Activated CD4-positive, alpha-beta T cell treated with anti-CD3 and anti-CD28 coated beads, Interleukin-2, amount 50 U/mL, for 4 hours (primary cell): Measurements from ENCODE around the gene ATXN1.

Experiments
- DNase-seq, 2 experiments: peaks; one replicate each; pipeline ENCODE4 v3.0.0-alpha.2; 2020

ATXN1 gene

DNA sequence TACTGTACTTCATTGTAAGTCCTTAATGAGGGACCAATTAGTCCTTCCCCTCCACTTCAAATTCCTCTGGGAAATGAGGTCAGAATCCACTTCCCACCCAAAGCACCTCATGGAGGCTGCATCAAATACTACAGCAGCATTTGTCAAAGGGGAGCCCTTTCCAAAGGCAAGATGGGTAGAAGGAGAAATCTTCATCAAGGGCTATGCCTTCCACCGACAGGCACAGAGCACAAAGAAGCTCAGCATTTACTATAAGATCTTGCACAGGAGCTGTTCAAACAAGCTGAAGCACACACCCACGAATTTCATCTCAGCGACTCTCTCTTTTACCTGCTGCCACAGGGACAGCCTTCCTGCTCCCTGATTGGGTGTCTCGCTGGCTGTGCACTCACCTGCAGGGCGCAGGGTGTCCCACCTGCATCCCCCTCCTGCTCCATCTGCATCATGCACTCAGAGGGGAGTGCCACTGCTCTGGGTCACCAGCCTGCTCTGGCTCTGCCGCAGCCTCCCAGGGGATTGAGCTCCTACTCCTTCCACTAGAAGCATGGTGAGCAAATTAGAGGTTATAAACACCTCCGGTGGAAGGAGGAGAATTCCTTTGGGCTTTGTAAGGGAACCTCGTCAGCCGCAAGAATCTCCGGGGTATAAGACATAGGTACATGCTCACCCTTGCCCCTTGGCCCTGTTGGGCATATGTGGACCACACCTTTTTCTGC is 164.5 kb downstream of the ATXN1 start:
- DNase-seq, result no peak

- no peak for DNase-seq
Measured at GRCh38 chr6:16595514-16596120, 165.6 kb downstream of the ATXN1 start.

DNA sequence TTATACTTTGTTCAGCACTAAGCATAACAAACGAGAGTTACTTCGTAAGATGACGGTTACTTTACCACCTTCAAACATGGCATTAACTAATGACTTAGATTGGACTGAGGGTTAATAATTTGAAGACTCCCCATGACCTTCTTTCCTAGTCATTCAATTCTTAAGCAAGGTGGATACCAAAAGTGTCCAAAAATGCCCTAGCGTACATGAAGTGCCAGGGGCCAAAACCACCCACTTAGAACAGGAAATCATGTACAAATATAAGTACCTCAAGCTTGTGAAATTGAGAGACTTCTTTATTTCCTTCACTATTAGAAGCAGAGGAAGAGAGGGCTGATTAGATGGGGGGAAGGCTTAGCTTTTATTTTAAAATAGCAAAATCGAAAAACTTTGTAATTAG is 166.4 kb downstream of the ATXN1 start:
- DNase-seq, result no peak

DNA sequence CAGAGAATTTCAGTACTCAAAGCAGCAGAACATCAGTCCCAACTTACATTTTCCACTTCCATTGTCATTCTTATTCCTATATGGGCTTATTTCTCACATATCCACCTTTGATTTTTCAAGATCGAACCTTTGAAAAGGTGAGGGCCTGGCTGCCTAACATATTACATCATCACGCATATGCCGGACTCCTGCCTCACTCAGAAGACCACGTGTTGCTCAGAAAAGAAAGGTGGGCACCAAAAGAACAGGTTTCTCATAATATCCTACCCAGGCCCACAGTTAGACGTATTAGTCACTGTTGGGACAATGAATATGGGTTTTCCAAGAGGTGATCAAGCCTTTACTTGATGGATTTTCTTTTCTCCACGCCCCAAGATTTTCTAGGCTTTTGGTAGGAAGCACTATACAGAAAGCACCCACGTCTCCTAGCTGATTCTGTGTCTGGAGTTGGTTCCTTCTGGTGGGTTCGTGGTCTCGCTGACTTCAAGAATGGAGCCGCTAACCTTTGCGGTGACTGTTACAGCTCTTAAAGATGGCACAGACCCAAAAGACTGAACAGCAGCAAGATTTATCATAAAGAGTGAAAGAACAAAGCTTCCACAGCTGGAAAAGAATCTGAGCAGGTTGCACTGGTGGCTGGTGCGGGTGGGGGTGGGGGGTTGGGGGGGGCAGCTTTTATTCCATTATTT is 168.9 kb downstream of the ATXN1 start:
- DNase-seq, result no peak

- DNase-seq, result no peak
Measured at GRCh38 chr6:16591396-16592222, 169.7 kb downstream of the ATXN1 start.

- DNase-seq, result no peak
Measured at GRCh38 chr6:16585805-16586204, 175.5 kb downstream of the ATXN1 start.

DNA sequence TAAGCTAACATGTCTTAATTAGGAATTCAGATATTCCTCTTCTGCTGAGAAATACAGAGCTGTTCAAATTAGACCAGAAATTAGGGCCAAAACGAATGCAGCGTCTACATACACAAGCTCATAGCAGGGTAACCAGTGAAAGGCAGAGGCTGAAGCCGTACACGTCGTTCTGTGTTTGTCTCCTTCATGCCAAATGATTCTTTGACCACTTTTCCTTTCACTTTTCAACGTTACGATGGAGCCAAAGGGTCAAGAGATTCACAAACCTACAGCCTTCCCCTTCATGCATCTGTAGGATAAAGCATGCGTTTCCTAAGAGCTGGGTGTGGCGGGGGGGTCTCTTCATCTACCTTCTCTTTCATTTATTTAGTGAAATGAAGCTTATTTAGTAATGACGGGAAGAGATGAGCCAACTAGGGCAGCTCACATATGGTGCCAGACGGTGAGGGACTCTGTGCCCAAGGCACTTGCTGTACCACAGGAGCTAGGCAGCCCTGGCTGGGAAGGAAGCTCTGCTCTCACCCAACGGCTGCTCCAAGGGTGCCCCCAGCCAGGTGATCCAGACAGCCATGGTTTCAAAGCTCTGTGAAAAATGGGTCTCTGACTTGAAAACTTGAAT is 178.0 kb downstream of the ATXN1 start:
- DNase-seq, result no peak

- no peak for DNase-seq
Measured at GRCh38 chr6:16582446-16583143, 178.7 kb downstream of the ATXN1 start.

GRCh38 chr6:16578695-16579285 is 182.5 kb downstream of the ATXN1 start:
- DNase-seq, result no peak

GRCh38 chr6:16576451-16577368 is 184.6 kb downstream of the ATXN1 start:
- DNase-seq, result no peak

- DNase-seq, result no peak
Measured at GRCh38 chr6:16575655-16576054, 185.6 kb downstream of the ATXN1 start.

DNA sequence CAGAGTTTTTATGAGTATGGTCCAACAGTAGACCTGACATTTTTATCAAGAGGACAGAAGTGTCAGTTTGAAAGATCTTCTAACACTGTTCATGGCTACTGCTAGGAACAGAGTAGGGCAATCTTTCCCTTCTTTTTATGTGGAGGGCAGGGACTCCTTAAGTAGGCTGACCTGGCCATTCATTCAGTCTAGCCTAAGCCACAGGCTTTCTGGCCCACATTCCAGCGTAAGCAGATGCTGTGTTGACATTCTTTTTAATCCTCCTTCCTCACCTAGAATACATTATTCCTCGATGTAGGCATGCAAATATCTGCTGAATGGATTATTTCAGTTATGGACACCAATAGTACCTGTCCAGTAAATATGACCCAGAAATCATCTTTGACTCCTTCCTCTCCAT is 188.3 kb downstream of the ATXN1 start:
- no peak for DNase-seq

- DNase-seq, result no peak
Measured at GRCh38 chr6:16572317-16572716, 188.9 kb downstream of the ATXN1 start.

GRCh38 chr6:16570946-16571345 is 190.3 kb downstream of the ATXN1 start:
- no peak for DNase-seq

GRCh38 chr6:16570221-16570553 is 191.1 kb downstream of the ATXN1 start:
- no peak for DNase-seq

DNA sequence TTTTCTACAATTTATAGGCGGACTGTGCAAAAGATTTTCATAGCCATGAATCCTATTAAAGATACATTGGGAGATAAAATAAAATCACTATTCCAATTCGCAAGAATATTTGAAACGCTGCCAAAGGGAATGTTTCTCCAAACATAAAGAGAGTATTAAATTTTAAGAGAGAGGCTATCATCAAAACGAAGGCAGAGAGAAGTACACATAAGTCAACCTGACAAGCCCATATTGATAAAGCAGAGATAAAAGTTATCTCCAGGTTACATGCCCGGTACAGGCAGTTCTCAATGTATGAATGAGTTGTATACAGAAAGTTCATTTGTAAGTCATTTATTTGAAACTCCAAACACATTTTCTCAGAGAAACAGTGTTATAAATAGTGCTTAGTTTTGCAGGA is 193.1 kb downstream of the ATXN1 start:
- no peak for DNase-seq

DNA sequence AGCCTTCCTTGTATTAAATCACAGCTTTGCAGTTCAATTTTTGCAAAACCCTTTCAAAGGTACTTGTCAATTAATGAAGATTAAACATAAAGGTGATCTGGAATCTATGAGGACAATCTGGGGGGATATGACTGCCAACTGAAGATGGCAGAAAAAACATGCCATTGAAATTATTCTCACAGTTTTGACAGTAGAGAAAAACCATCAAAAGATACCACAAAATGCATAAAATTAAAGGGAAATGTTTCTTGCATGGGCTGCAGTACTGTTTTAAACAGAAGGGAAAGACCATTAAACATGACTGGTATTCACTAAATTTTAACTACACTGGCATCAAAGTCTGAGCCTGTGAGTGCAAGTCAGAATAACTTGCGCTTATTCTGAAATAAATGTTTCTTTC is 194.2 kb downstream of the ATXN1 start:
- no peak for DNase-seq

GRCh38 chr6:16564436-16564835 is 196.8 kb downstream of the ATXN1 start:
- DNase-seq, result no peak

DNA sequence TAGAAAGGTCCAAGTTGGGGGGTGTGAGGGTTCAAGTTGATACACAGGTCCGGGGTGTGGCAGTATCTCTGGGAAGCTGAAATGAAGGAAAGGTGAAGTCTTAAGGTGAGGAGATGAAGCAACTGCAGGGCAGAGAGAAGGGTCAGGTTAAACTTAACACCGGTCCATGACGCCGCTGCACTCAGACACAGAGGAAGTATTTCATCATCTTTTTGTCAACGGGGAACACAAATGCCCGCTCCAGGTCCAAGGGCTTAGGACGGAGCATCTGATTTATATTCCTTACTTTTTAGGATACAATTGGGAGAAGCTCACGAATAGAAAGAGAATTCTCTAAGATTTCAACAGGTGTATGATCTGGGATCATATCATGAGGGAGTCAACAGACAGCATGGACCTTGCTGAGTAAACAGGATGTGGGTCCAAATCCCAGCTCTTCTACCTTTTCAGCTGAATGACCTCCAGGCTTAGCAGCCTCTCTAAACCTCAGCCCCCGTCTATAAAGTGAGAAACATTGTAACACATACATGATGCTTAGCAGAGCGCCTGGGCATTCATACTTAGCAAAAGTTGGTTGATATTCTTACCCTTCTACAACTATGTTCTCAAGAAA is 197.5 kb downstream of the ATXN1 start:
- DNase-seq, result no peak

DNA sequence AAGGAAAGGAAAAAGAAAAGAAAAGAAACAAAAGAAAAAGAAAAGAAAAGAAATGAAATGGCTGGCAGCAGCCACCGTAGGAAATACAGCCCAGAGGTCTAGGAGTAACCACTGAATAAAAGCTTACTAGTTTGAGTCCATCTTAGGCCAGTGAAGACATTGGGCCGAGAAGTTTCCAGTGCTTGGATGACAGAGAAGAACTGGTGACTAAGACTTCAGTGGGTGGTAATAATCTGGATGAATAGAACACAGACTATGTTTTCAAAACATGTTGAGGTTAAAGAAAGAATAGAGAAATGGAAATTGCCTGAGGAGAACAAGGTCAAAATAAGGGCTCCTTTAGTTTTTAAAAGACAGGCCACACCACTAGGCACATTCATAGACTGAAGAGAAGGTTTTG is 198.8 kb downstream of the ATXN1 start:
- no peak for DNase-seq
